ENCODE results near the gene GOSR1.

GOSR1 gene

GRCh38 chr17:30576326-30576861 lies 99.2 kb downstream of the GOSR1 start:
- no peak for DNase-seq (ENCODE audit: low spot score)
